ENCODE results near the gene NUTF2. TPM values are rescaled to one million over a fixed set of nuclear protein-coding genes. Genes with fewer than 3 reads are reported as not detected.

NUTF2 gene
- total and polyA plus RNA-seq, 2 of the 4 experiments (the other 2 are of a cell fraction): 42.7 to 361 TPM

DNA sequence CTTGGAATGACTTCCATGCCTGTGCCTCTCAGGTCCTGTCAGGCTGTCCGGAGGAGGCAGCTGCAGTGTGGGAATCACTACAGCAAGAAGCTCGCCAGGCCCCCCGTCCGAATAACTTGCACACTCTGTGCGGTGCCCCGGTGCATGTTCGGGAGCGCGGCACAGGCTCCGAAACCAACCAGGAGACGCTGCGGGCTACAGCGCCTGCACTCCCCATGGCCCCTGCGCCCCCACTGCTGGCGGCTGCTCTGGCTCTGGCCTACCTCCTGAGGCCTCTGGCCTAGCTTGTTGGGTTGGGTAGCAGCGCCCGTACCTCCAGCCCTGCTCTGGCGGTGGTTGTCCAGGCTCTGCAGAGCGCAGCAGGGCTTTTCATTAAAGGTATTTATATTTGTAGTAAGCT lies 39.2 kb downstream of the NUTF2 start:
- Histone ChIP-seq H3K4ac (ENCODE audit: low read depth, low read length) (no peak overlapping the region), H2BK15ac (ENCODE audit: low read depth, low read length) (no peak overlapping the region), H4K91ac (ENCODE audit: insufficient read depth, low read depth, low read length) (no peak overlapping the region), H2BK5ac (ENCODE audit: low read depth, low read length, poor library complexity, severe bottlenecking) (no peak overlapping the region), H3K9me3 (ENCODE audit: control insufficient read depth, insufficient read depth, low read length) (no peaks in the 10 kb centered on the region), H3K18ac (ENCODE audit: low read depth, low read length) (no peak overlapping the region), H3K9ac (ENCODE audit: low read depth, low read length) (no peak overlapping the region), H3K56ac (ENCODE audit: extremely low read depth, insufficient read depth, low read length) (no peak overlapping the region), H2BK20ac (ENCODE audit: low read depth, low read length) (no peak overlapping the region), H2AFZ (replicated peaks; ENCODE audit: low read length, poor library complexity) (no peak overlapping the region), H2AK5ac (ENCODE audit: low read depth, low read length) (no peak overlapping the region), H4K20me1 (ENCODE audit: insufficient read depth, low read length) (peaks cover 32% of the 10 kb centered on the region), H3K23ac (ENCODE audit: low read depth, low read length) (no peak overlapping the region), H3K36me3 (ENCODE audit: control insufficient read depth, insufficient read depth, low read length) (peaks cover 34% of the 10 kb centered on the region), H3K27me3 (ENCODE audit: control insufficient read depth, insufficient read depth, low read length) (no peaks in the 10 kb centered on the region), H3K4me1 (ENCODE audit: control insufficient read depth, insufficient read depth, low read length) (peaks cover 4% of the 10 kb centered on the region; the same call in 1 of the 2 replicates), H3K14ac (replicated peaks; ENCODE audit: low read depth, low read length) (no peak overlapping the region), H4K8ac (ENCODE audit: low read depth in 2 of 2, low read length in 2 of 2) (no peak overlapping the region), H3K79me1 (ENCODE audit: low read depth in 1 of 2, low read length in 2 of 2) (peaks cover 0 to 5% of the 10 kb centered on the region in 2 experiments; a peak in 2 of 4 replicates), H2AK9ac (replicated peaks; ENCODE audit: low read depth, low read length, poor library complexity) (no peak overlapping the region), H3K9me1 (ENCODE audit: insufficient read depth, low read length) (no peaks in the 10 kb centered on the region), H3K4me2 (ENCODE audit: low read depth, low read length) (no peak overlapping the region), H2BK120ac (ENCODE audit: low read depth, low read length) (no peak overlapping the region), H4K5ac (ENCODE audit: low read depth, low read length) (no peak overlapping the region), H3K4me3 (ENCODE audit: insufficient read depth, low read depth, low read length) (no peak overlapping the region), H3K27ac (ENCODE audit: insufficient read depth, low read length) (no peak overlapping the region)
- WGBS, 2 experiments (ENCODE audit: extremely low coverage in 2 of 2, insufficient read length in 1 of 2): 92% methylated on average over 11 of the region's 19 CpGs; no CpG with 5 or more reads in 1 of the 2 experiments
- in situ Hi-C loops (cut with MboI; ENCODE audit: low sequenced_read_pairs): no loop called here
- no peak for DNase-seq
- ChIA-PET POLR2A (ENCODE audit: unreplicated experiment) (no interaction called here), CTCF (interaction anchor here (1.3 kb wide), 1 partner anchor 69 kb away, joined by 3 read pairs; no protein-coding TSS in a partner anchor)
- BruUV-seq (replicated peaks): no TSS peak
- dilution Hi-C loops (cut with HindIII; ENCODE audit: low sequenced_read_pairs, unreplicated experiment): no loop called here
- ATAC-seq (ENCODE audit: low read depth): no peak
- TF ChIP-seq RFX5 (IDR thresholded peaks at IDR 0.05; ENCODE audit: low read depth, low read length) (no peak), SMC3 (IDR thresholded peaks at IDR 0.05; ENCODE audit: low read depth, low read length) (no peak), MXI1 (IDR thresholded peaks at IDR 0.05; ENCODE audit: borderline replicate concordance, low read depth, low read length) (no peak), POLR2A (IDR thresholded peaks at IDR 0.05; ENCODE audit: low read depth, low read length) (no peak), RCOR1 (IDR thresholded peaks at IDR 0.05; ENCODE audit: insufficient replicate concordance, low read length) (no peak)
- TF ChIP-seq, protein P1, sequence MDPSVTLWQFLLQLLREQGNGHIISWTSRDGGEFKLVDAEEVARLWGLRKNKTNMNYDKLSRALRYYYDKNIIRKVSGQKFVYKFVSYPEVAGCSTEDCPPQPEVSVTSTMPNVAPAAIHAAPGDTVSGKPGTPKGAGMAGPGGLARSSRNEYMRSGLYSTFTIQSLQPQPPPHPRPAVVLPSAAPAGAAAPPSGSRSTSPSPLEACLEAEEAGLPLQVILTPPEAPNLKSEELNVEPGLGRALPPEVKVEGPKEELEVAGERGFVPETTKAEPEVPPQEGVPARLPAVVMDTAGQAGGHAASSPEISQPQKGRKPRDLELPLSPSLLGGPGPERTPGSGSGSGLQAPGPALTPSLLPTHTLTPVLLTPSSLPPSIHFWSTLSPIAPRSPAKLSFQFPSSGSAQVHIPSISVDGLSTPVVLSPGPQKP (IDR thresholded peaks at IDR 0.05; ENCODE audit: borderline replicate concordance, low read depth, low read length): no peak
- intact Hi-C loops (cut with micrococcal nuclease): no loop called here
